Measurements from ENCODE around the gene CCR8. TPM values are rescaled to one million over a fixed set of nuclear protein-coding genes. Genes with fewer than 3 reads are reported as not detected.

CCR8 gene
- total RNA-seq, 1 experiment from 2014 or later = not detected

DNA sequence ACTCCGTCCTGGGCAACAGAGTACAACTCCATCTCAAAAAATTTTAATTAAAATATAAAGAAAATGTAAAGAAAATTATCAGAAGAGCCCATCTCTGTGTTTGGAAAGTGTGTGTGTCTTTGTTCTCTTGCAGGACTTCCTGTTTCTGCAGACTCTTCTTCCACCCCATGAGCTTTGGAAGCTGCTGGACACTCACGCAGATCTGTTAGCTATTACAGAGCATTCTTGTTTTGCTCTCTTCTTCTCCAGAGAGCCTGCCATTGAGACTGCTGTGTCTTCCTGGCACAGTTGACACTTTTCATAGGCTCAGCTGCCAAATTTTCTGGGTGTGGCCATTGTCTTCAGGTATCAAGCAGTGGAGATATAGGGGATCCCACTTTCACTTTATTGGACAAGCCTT lies 6.0 kb upstream of the CCR8 start:
- H3K4me1 Mint-ChIP-seq (ENCODE audit: insufficient read depth, unreplicated experiment) = no peaks in the 10 kb centered on the region
- peaks cover 9% of the 10 kb centered on the region for H3K9me3 Mint-ChIP-seq (ENCODE audit: unreplicated experiment)
- CTCF ChIA-PET = interaction anchor here (0.6 kb wide), 1 partner anchor 16 kb away, joined by 3 read pairs; no protein-coding TSS in a partner anchor
- H3K27ac Mint-ChIP-seq (ENCODE audit: low read depth, unreplicated experiment) = no peak overlapping the region
- no TSS peak for BruUV-seq (replicated peaks)
- H3K27me3 Mint-ChIP-seq (ENCODE audit: insufficient read depth, unreplicated experiment) = peaks cover 23% of the 10 kb centered on the region
- TF ChIP-seq CTCF (IDR thresholded peaks at IDR 0.05; ENCODE audit: unreplicated experiment) = no peak
- no peak overlapping the region for H3K4me3 Mint-ChIP-seq (ENCODE audit: unreplicated experiment)
- intact Hi-C loops (cut with micrococcal nuclease) = no loop called here
- no peak for DNase-seq (ENCODE audit: unreplicated experiment)
- H3K36me3 Mint-ChIP-seq (ENCODE audit: insufficient read depth, unreplicated experiment) = no peaks in the 10 kb centered on the region
- POLR2A ChIA-PET = interaction anchor here (0.8 kb wide), 1 partner anchor 633 kb away, joined by 3 read pairs; no protein-coding TSS in a partner anchor

DNA sequence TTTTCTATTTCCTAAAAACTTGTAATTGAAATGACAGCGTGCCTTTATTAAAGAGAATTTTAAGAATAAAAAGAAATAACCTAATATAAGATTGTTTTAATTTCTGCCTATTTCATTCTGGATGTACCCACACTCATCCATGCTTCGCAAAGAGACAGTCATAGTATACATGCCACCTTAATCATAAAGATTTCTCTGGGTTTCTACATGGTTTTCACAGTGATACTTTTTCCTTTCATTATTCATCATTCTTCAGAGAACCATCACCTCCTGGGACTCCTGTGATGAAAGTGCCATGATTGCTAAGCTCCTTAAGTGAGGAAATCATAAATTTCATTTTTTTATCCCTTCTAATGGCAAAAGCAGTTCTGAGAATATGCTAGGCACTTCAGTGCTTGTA lies 4.3 kb upstream of the CCR8 start:
- CTCF ChIA-PET = no interaction called here
- POLR2A ChIA-PET = interaction anchor here (0.7 kb wide), 1 partner anchor 233 kb away, joined by 4 read pairs; no protein-coding TSS in a partner anchor
- peaks cover 5% of the 10 kb centered on the region for H3K9me3 Mint-ChIP-seq (ENCODE audit: unreplicated experiment)
- intact Hi-C loops (cut with micrococcal nuclease) = no loop called here
- no peaks in the 10 kb centered on the region for H3K4me1 Mint-ChIP-seq (ENCODE audit: insufficient read depth, unreplicated experiment)
- no peak overlapping the region for H3K4me3 Mint-ChIP-seq (ENCODE audit: unreplicated experiment)
- no TSS peak for BruUV-seq (replicated peaks)
- H3K27me3 Mint-ChIP-seq (ENCODE audit: insufficient read depth, unreplicated experiment) = peaks cover 12% of the 10 kb centered on the region
- H3K36me3 Mint-ChIP-seq (ENCODE audit: insufficient read depth, unreplicated experiment) = no peaks in the 10 kb centered on the region
- no peak for TF ChIP-seq CTCF (IDR thresholded peaks at IDR 0.05; ENCODE audit: unreplicated experiment)
- no peak for DNase-seq (ENCODE audit: unreplicated experiment)
- no peak overlapping the region for H3K27ac Mint-ChIP-seq (ENCODE audit: low read depth, unreplicated experiment)

DNA sequence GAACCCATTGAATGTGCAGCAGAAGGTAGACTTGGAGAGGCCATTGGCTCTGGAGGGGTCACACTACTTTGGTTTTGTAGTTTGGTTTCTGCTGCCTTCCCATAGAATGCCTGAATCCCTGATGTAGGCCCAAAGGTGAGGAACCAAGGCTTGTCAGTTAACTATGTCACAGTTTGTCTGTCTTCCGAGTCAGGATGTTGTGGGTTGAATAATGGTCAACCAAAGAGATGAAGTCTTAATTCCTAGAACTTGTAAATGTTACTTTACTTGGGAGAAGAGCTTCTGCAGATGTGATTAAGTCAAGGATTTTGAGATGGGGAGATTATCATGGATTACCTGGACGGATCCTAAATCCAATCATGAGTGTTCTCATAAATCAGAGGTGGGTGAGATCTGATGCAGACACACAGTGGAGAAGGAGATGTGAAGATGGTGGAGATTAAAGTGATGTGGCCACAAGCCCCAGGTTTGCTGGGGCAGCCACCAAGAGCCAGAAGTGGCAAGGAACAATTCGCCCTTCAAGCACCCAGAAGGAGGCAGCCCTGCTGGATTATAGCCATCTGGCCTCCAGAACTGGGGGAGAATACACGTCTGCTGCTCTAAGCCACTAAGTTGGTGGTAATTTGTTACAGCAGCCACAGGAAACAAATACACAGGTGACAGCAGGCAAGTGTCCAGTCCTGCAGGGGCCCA lies 2.3 kb upstream of the CCR8 start:
- ChIA-PET CTCF (interaction anchor here (1.5 kb wide), 1 partner anchor 34 kb away, joined by 3 read pairs; no protein-coding TSS in a partner anchor), POLR2A (no interaction called here)
- Mint-ChIP-seq H3K9me3 (ENCODE audit: unreplicated experiment) (no peaks in the 10 kb centered on the region), H3K4me1 (ENCODE audit: insufficient read depth, unreplicated experiment) (no peaks in the 10 kb centered on the region), H3K27me3 (ENCODE audit: insufficient read depth, unreplicated experiment) (no peaks in the 10 kb centered on the region), H3K27ac (ENCODE audit: low read depth, unreplicated experiment) (no peak overlapping the region), H3K36me3 (ENCODE audit: insufficient read depth, unreplicated experiment) (no peaks in the 10 kb centered on the region), H3K4me3 (ENCODE audit: unreplicated experiment) (no peak overlapping the region)
- no peak for TF ChIP-seq CTCF (IDR thresholded peaks at IDR 0.05; ENCODE audit: unreplicated experiment)
- intact Hi-C loops (cut with micrococcal nuclease) = no loop called here
- BruUV-seq (replicated peaks) = no TSS peak
- no peak for DNase-seq (ENCODE audit: unreplicated experiment)

GRCh38 chr3:39327746-39328349 lies 1.7 kb upstream of the CCR8 start:
- DNase-seq (ENCODE audit: unreplicated experiment) = no peak
- H3K27me3 Mint-ChIP-seq (ENCODE audit: insufficient read depth, unreplicated experiment) = no peaks in the 10 kb centered on the region
- intact Hi-C loops (cut with micrococcal nuclease) = no loop called here
- H3K9me3 Mint-ChIP-seq (ENCODE audit: unreplicated experiment) = no peaks in the 10 kb centered on the region
- no peak overlapping the region for H3K27ac Mint-ChIP-seq (ENCODE audit: low read depth, unreplicated experiment)
- no peak for TF ChIP-seq CTCF (IDR thresholded peaks at IDR 0.05; ENCODE audit: unreplicated experiment)
- no peaks in the 10 kb centered on the region for H3K4me1 Mint-ChIP-seq (ENCODE audit: insufficient read depth, unreplicated experiment)
- H3K36me3 Mint-ChIP-seq (ENCODE audit: insufficient read depth, unreplicated experiment) = no peaks in the 10 kb centered on the region
- BruUV-seq (replicated peaks) = no TSS peak
- H3K4me3 Mint-ChIP-seq (ENCODE audit: unreplicated experiment) = no peak overlapping the region
- ChIA-PET POLR2A (no interaction called here), CTCF (interaction anchor here (1.5 kb wide), 1 partner anchor 35 kb away, joined by 3 read pairs; no protein-coding TSS in a partner anchor)

All from MCF 10A (cell line).